Erythroblast (primary cell): Measurements from ENCODE around the gene ART1.

Experiments
- GATA1 ChIP-seq: IDR thresholded peaks from 2 replicates; pipeline ENCODE4 v1.6.1; 2011; ENCODE audit warnings: low read depth, mild to moderate bottlenecking, control low read depth, low read length, moderate library complexity
- POLR2A ChIP-seq: IDR thresholded peaks from 2 replicates; pipeline ENCODE4 v1.6.1; 2011; ENCODE audit warnings: mild to moderate bottlenecking, low read length

DNA sequence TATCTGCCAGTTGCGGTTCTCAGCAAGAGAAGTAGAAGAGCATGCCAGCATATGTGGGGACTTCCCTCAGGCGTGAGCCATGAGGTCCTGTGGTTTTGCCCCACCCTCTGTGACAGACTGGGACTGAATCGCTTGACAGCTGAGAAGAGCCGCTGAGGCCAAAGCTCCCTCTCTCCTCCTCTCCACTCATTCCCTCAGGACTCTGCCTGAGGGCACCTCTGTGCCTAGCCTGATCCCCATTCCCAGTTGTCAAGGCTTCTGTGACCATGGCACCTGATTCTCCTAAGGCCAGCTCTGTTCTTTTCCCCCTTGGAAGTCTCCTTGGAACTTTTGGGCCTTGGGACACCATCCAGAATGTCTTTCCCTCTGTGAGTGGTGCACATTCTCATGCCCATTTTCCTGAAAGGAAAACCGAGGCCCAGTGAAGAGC, 30.2 kb upstream of the ART1 start:
- no peak for TF ChIP-seq POLR2A
- no peak for TF ChIP-seq GATA1
